Peyer's patch (tissue), 4 donors: ENCODE measurements around the gene MORN5.

ENCODE experiments used
- CTCF ChIP-seq, 6 experiments: fragments of 450-650 bp in 4 of 6; fragments of 200-600 bp in 2 of 6; sonication (generic) in 1 of 6; IDR thresholded peaks; one replicate each; pipeline ENCODE4 v1.5.1; 2017 to 2019; ENCODE audit warnings: antibody characterized with exemption in 6 of 6, mild to moderate bottlenecking in 3 of 6, moderate library complexity in 1 of 6
- POLR2A ChIP-seq, 2 donors: fragments of 450-650 bp; IDR thresholded peaks; one replicate each; pipeline ENCODE4 v1.5.1; 2017; ENCODE audit warnings: antibody characterized with exemption in 2 of 2, mild to moderate bottlenecking in 2 of 2, moderate library complexity in 2 of 2

GRCh38 chr9:122125158-122125508 is 34.6 kb upstream of the MORN5 start:
- TF ChIP-seq POLR2A (IDR thresholded peaks at IDR 0.05) (no peak), CTCF (IDR thresholded peaks at IDR 0.05) (peak; percentile 75 to 98 (median 94))
